Renal pelvis (tissue), 4 donors: ENCODE results near the gene GDNF. TPM values are rescaled to one million over a fixed set of nuclear protein-coding genes. Genes with fewer than 3 reads are reported as not detected.
"Not testable (repeated sequence)": the region's sequence is repeated elsewhere in the genome, so short reads cannot be mapped to it uniquely, and the experiment has no call there.

Experiments used
- DNase-seq: peaks from one replicate; pipeline ENCODE4 v3.0.0-alpha.2; 2013
- polyA plus RNA-seq, 3 donors: library from polyadenylated mRNA; unstranded; fragments of 120-200 nt; gene quantifications; one replicate each; pipeline ENCODE4 v1.2.1, GENCODE V29; 2013; ENCODE audit not compliant: insufficient read length in 3 of 3

Gene GDNF
- polyA plus RNA-seq, 3 donors: 7.0 to 12.8 (median 12.4) TPM

- DNase-seq: no peak
Observed at GRCh38 chr5:37825334-37825915, 14.4 kb downstream of the GDNF start.

- no peak for DNase-seq
Observed at GRCh38 chr5:37823433-37824152, 16.2 kb downstream of the GDNF start.

GRCh38 chr5:37816883-37817282 lies 23.0 kb downstream of the GDNF start:
- no peak for DNase-seq

GRCh38 chr5:37816331-37816730 lies 23.5 kb downstream of the GDNF start:
- no peak for DNase-seq

GRCh38 chr5:37815913-37816312 lies 23.9 kb downstream of the GDNF start:
- DNase-seq: no peak

GRCh38 chr5:37814699-37815098 lies 25.1 kb downstream of the GDNF start:
- DNase-seq: no peak

GRCh38 chr5:37812365-37812764 lies 27.5 kb downstream of the GDNF start:
- no peak for DNase-seq

GRCh38 chr5:37811866-37812265 lies 28.0 kb downstream of the GDNF start:
- DNase-seq: no peak

- DNase-seq: no peak
Observed at GRCh38 chr5:37810311-37810710, 29.5 kb downstream of the GDNF start.

- DNase-seq: no peak
Observed at GRCh38 chr5:37808945-37809344, 30.9 kb downstream of the GDNF start.

GRCh38 chr5:37807621-37808301 lies 32.1 kb downstream of the GDNF start:
- no peak for DNase-seq

GRCh38 chr5:37807015-37807414 lies 32.8 kb downstream of the GDNF start:
- no peak for DNase-seq

GRCh38 chr5:37806476-37806875 lies 33.4 kb downstream of the GDNF start:
- DNase-seq: no peak

- no peak for DNase-seq
Observed at GRCh38 chr5:37806016-37806415, 33.8 kb downstream of the GDNF start.

- DNase-seq: no peak
Observed at GRCh38 chr5:37804401-37804800, 35.4 kb downstream of the GDNF start.

GRCh38 chr5:37803487-37803886 lies 36.4 kb downstream of the GDNF start:
- DNase-seq: no peak

- DNase-seq: no peak
Observed at GRCh38 chr5:37801521-37801920, 38.3 kb downstream of the GDNF start.

GRCh38 chr5:37799865-37800421 lies 39.9 kb downstream of the GDNF start:
- no peak for DNase-seq

GRCh38 chr5:37796435-37796834 lies 43.4 kb downstream of the GDNF start:
- not testable (repeated sequence) for DNase-seq

- not testable (repeated sequence) for DNase-seq
Observed at GRCh38 chr5:37795292-37795691, 44.5 kb downstream of the GDNF start.

- no peak for DNase-seq
Observed at GRCh38 chr5:37792975-37793631, 46.7 kb downstream of the GDNF start.

- DNase-seq: no peak
Observed at GRCh38 chr5:37791321-37791720, 48.5 kb downstream of the GDNF start.
